H1 (cell line): ENCODE results near the gene IL27RA. TPM values are rescaled to one million over a fixed set of nuclear protein-coding genes. Genes with fewer than 3 reads are reported as not detected.

Experiments
- CTCF ChIA-PET: fragments of 300-600 bp; sonication (Branson Sonifier 250); formaldehyde crosslinking; loops from one replicate; lab custom pipeline; 2021; ENCODE audit not compliant: partially characterized antibody; lab: Charles Lee
- POLR2A ChIA-PET: fragments of 300-600 bp; sonication (Branson Sonifier 250); formaldehyde crosslinking; loops from one replicate; lab custom pipeline; 2021; ENCODE audit warnings: inconsistent platforms; ENCODE audit not compliant: partially characterized antibody; lab: Charles Lee
- DNase-seq, 2 experiments: peaks; one replicate each; pipeline versions ENCODE4 v3.0.0 to v3.0.0-alpha.2; 2010 to 2022; ENCODE audit warnings: low spot score in 2 of 2, low read depth in 1 of 2, mixed read lengths in 1 of 2
- FAIRE-seq: peaks from 2 replicates; lab custom pipeline; 2011; peaks lifted over from hg19 to GRCh38; lab: Jason Lieb, UNC
- H2AFZ ChIP-seq: 2 replicates; pipeline ENCODE4 v1.8.1; 2012; ENCODE audit warnings: low read length, inconsistent platforms
- H2AK5ac ChIP-seq: 2 replicates; pipeline ENCODE4 v1.6.1; 2013; ENCODE audit warnings: low read depth, low read length
- H2BK120ac ChIP-seq: replicated peaks from 2 replicates; pipeline ENCODE3; 2013; ENCODE audit warnings: low read depth, low read length, inconsistent platforms
- H2BK12ac ChIP-seq: 2 replicates; pipeline ENCODE4 v1.6.1; 2013; ENCODE audit warnings: low read depth, low read length
- H2BK15ac ChIP-seq: 2 replicates; pipeline ENCODE4 v1.6.1; 2013; ENCODE audit warnings: low read length
- H2BK20ac ChIP-seq: 2 replicates; pipeline ENCODE4 v1.6.1; 2013; ENCODE audit warnings: low read length
- H2BK5ac ChIP-seq: 2 replicates; pipeline ENCODE4 v1.6.1; 2013; ENCODE audit warnings: low read depth, low read length
- H3K14ac ChIP-seq: 2 replicates; pipeline ENCODE4 v1.6.1; 2013; ENCODE audit warnings: inconsistent platforms; ENCODE audit not compliant: insufficient read length
- H3K18ac ChIP-seq: 2 replicates; pipeline ENCODE4 v1.6.1; 2013; ENCODE audit warnings: low read length; ENCODE audit errors: extremely low read depth
- H3K23ac ChIP-seq: 2 replicates; pipeline ENCODE4 v1.6.1; 2013; ENCODE audit warnings: inconsistent platforms; ENCODE audit not compliant: insufficient read length
- H3K23me2 ChIP-seq: 2 replicates; pipeline ENCODE4 v1.6.1; 2013; ENCODE audit warnings: low read depth, low read length
- H3K27ac ChIP-seq: 2 replicates; pipeline ENCODE4 v1.6.1; 2011; ENCODE audit warnings: low read depth, low read length, inconsistent platforms
- H3K27me3 ChIP-seq, 4 experiments: replicated peaks in 1 of 4; 1 replicate in 1 of 4; 2 replicates in 3 of 4; pipeline versions ENCODE4 v1.6.1 to v1.8.1; 2011 to 2013; ENCODE audit warnings: low read length in 3 of 4, mild to moderate bottlenecking in 3 of 4, inconsistent platforms in 2 of 4, mixed read lengths in 2 of 4, moderate library complexity in 1 of 4; ENCODE audit not compliant: control insufficient read depth in 3 of 4, insufficient read depth in 3 of 4; ENCODE audit errors: extremely low read depth in 1 of 4
- H3K36me3 ChIP-seq, 4 experiments: 2 replicates each; pipeline versions ENCODE4 v1.6.1 to v1.8.1; 2011 to 2013; ENCODE audit warnings: mild to moderate bottlenecking in 4 of 4, low read length in 3 of 4, moderate library complexity in 2 of 4, control low read depth in 1 of 4, inconsistent platforms in 1 of 4; ENCODE audit not compliant: insufficient read depth in 4 of 4, control insufficient read depth in 2 of 4
- H3K4ac ChIP-seq: replicated peaks from 2 replicates; pipeline ENCODE3; 2013; ENCODE audit warnings: low read length, low read depth, mixed read lengths, inconsistent platforms; ENCODE audit not compliant: insufficient read length
- H3K4me1 ChIP-seq, 4 experiments: replicated peaks in 1 of 4; 1 replicate in 1 of 4; 2 replicates in 3 of 4; pipeline versions ENCODE4 v1.6.1 to v1.8.1; 2011 to 2013; ENCODE audit warnings: low read length in 3 of 4, inconsistent platforms in 2 of 4, mixed read lengths in 1 of 4; ENCODE audit not compliant: insufficient read depth in 4 of 4, control insufficient read depth in 3 of 4
- H3K4me2 ChIP-seq, 2 experiments: 2 replicates each; pipeline versions ENCODE4 v1.6.1 to v1.8.1; 2011 to 2013; ENCODE audit warnings: low read depth in 2 of 2, low read length in 2 of 2, control low read depth in 1 of 2, inconsistent platforms in 1 of 2, mild to moderate bottlenecking in 1 of 2; ENCODE audit not compliant: insufficient read depth in 1 of 2
- H3K4me3 ChIP-seq, 4 experiments: fragments of 200-600, 300-600 bp in 1 of 4; sonication (generic), shearing (Covaris generic), sonication (Bioruptor Twin) in 1 of 4; 2 replicates each; pipeline versions ENCODE4 v1.5.1 to v1.8.1; 2011 to 2016; ENCODE audit warnings: low read length in 4 of 4, low read depth in 3 of 4, control low read depth in 2 of 4, inconsistent platforms in 2 of 4, mild to moderate bottlenecking in 2 of 4, mixed read lengths in 1 of 4, moderate library complexity in 1 of 4; ENCODE audit not compliant: insufficient read depth in 2 of 4; ENCODE audit errors: extremely low read depth in 1 of 4
- H3K56ac ChIP-seq: replicated peaks from 2 replicates; pipeline ENCODE3; 2013; ENCODE audit warnings: low read depth, mild to moderate bottlenecking, mixed read lengths, low read length, inconsistent platforms; ENCODE audit not compliant: insufficient read length
- H3K79me1 ChIP-seq: 2 replicates; pipeline ENCODE4 v1.6.1; 2013; ENCODE audit warnings: low read depth, low read length, control low read depth
- H3K79me2 ChIP-seq, 2 experiments: 2 replicates each; pipeline versions ENCODE4 v1.6.1 to v1.8.1; 2012 to 2013; ENCODE audit warnings: low read length in 2 of 2, mild to moderate bottlenecking in 2 of 2, inconsistent platforms in 1 of 2; ENCODE audit not compliant: insufficient read depth in 2 of 2, control insufficient read depth in 1 of 2
- H3K9ac ChIP-seq, 4 experiments: replicated peaks in 1 of 4; 1 replicate in 1 of 4; 2 replicates in 3 of 4; pipeline versions ENCODE4 v1.6.1 to v1.8.1; 2011 to 2013; ENCODE audit warnings: low read depth in 3 of 4, low read length in 3 of 4, control low read depth in 2 of 4, mild to moderate bottlenecking in 2 of 4, moderate library complexity in 2 of 4, inconsistent platforms in 1 of 4; ENCODE audit errors: extremely low read depth in 1 of 4
- H3K9me3 ChIP-seq, 2 experiments: 2 replicates each; pipeline versions ENCODE4 v1.6.1 to v1.8.1; 2012 to 2013; ENCODE audit warnings: mild to moderate bottlenecking in 2 of 2, moderate library complexity in 2 of 2, control low read depth in 1 of 2, inconsistent platforms in 1 of 2, low read depth in 1 of 2, low read length in 1 of 2, mixed read lengths in 1 of 2; ENCODE audit not compliant: insufficient read depth in 2 of 2
- H4K20me1 ChIP-seq, 2 experiments: replicated peaks in 1 of 2; 2 replicates each; pipeline versions ENCODE3 to v1.8.1; 2011 to 2013; ENCODE audit warnings: inconsistent platforms in 2 of 2, low read length in 2 of 2, mild to moderate bottlenecking in 1 of 2; ENCODE audit not compliant: insufficient read depth in 2 of 2, control insufficient read depth in 1 of 2
- H4K5ac ChIP-seq: 2 replicates; pipeline ENCODE4 v1.6.1; 2013; ENCODE audit warnings: low read length, low read depth, mixed read lengths, inconsistent platforms; ENCODE audit not compliant: insufficient read length
- H4K8ac ChIP-seq: 2 replicates; pipeline ENCODE4 v1.8.0; 2013; ENCODE audit warnings: mild to moderate bottlenecking, moderate library complexity, low read length, inconsistent platforms; ENCODE audit not compliant: insufficient read depth; ENCODE audit errors: extremely low read depth
- H4K91ac ChIP-seq: replicated peaks from 2 replicates; pipeline ENCODE3; 2013; ENCODE audit warnings: low read length, mixed read lengths, inconsistent platforms; ENCODE audit not compliant: insufficient read length
- CHD2 ChIP-seq: IDR thresholded peaks from 2 replicates; pipeline ENCODE4 v1.6.1; 2012; ENCODE audit warnings: low read length, improper control_type of control experiment
- E2F6 ChIP-seq: IDR thresholded peaks from 2 replicates; pipeline ENCODE4 v1.6.1; 2012; ENCODE audit warnings: inconsistent platforms
- FOSL1 ChIP-seq: IDR thresholded peaks from 2 replicates; pipeline ENCODE4 v1.6.1; 2011; ENCODE audit warnings: mild to moderate bottlenecking, low read depth, low read length, moderate library complexity; ENCODE audit not compliant: insufficient read depth
- HDAC6 ChIP-seq: IDR thresholded peaks from one replicate; pipeline ENCODE4 v1.7.1; 2012; ENCODE audit warnings: low read depth, mild to moderate bottlenecking, inconsistent platforms, low read length, moderate library complexity
- NRF1 ChIP-seq: IDR thresholded peaks from 2 replicates; pipeline ENCODE4 v1.6.1; 2011; ENCODE audit warnings: mild to moderate bottlenecking, low read depth, low read length, improper control_type of control experiment
- POLR2AphosphoS5 ChIP-seq: IDR thresholded peaks from 2 replicates; pipeline ENCODE4 v1.6.1; 2011; ENCODE audit warnings: low read depth, low read length
- RAD21 ChIP-seq, 2 experiments: IDR thresholded peaks in 1 of 2; conservative IDR thresholded peaks in 1 of 2; 2 replicates each; pipeline ENCODE4 v1.6.1; 2011; ENCODE audit warnings: low read depth in 2 of 2, low read length in 2 of 2, improper control_type of control experiment in 1 of 2, inconsistent platforms in 1 of 2, mild to moderate bottlenecking in 1 of 2, moderate library complexity in 1 of 2
- RBBP5 ChIP-seq: IDR thresholded peaks from 2 replicates; pipeline ENCODE4 v1.7.1; 2012; ENCODE audit warnings: low read depth, mild to moderate bottlenecking, inconsistent platforms, low read length, moderate library complexity, borderline replicate concordance
- SIRT6 ChIP-seq: IDR thresholded peaks from one replicate; pipeline ENCODE4 v1.7.1; 2012; ENCODE audit warnings: low read length, inconsistent platforms
- SUZ12 ChIP-seq: fragments of 200-600 bp; sonication (generic); IDR thresholded peaks from 2 replicates; pipeline ENCODE4 v1.6.1; 2012; ENCODE audit warnings: mild to moderate bottlenecking, inconsistent platforms, low read length, moderate library complexity, mixed read lengths
- TAF1 ChIP-seq: IDR thresholded peaks from 2 replicates; pipeline ENCODE4 v1.6.1; 2011; ENCODE audit warnings: mild to moderate bottlenecking, low read depth, low read length
- whole genome bisulfite sequencing, 2 experiments: shearing (Covaris generic) in 1 of 2; methylation state at CpG; one replicate each; pipeline versions ENCODE4 v1.1.6 to v1.1.7; 2013 to 2015; ENCODE audit warnings: low lambda C conversion rate in 2 of 2, mixed read lengths in 2 of 2, inconsistent platforms in 1 of 2, low coverage in 1 of 2, missing lambda C conversion rate in 1 of 2; ENCODE audit not compliant: insufficient replicate concordance in 2 of 2, insufficient coverage in 1 of 2, insufficient read length in 1 of 2; ENCODE audit errors: extremely low coverage in 1 of 2, missing lambda C conversion rate in 1 of 2; 5-methylcytosine and 5-hydroxymethylcytosine counted together
- polyA plus RNA-seq, 7 experiments: library from polyadenylated mRNA; depleted of rRNA in 3 of 7; stranded (reverse) in 5 of 7; unstranded in 2 of 7; fragments of >200 nt in 5 of 7; fragments of 200-250 nt in 2 of 7; gene quantifications; 1 replicate in 5 of 7; 2 replicates in 1 of 7; 4 replicates in 1 of 7; pipeline versions ENCODE4 v1.2.1 to v1.2.3, GENCODE V29; 2011 to 2013; ENCODE audit warnings: missing spikeins in 2 of 7, mixed read lengths in 2 of 7
- total RNA-seq: library from RNA; stranded (reverse); fragmentation: NEBNext Ultra II Directional; extraction: Animal tissue kit (Norgen Biotek cat#: 25700); gene quantifications from 2 replicates; pipeline ENCODE4 v1.2.1, GENCODE V29; 2021

Gene IL27RA
- total and polyA plus RNA-seq, 2 of the 8 experiments (the other 6 are each of a cell fraction or from before 2014, with no cell fraction given) = 9.9 to 14.7 TPM

- peak overlapping the region in 3 of 4 experiments; percentile 7 to 46 (median 26); a peak in 4 of 8 replicates for H3K4me3 ChIP-seq
- peak overlapping the region; percentile 72; the same call in 1 of the 2 replicates for H2BK20ac ChIP-seq
- H3K4me1 ChIP-seq = peaks cover 0 to 42% (median 36%) of the 10 kb centered on the region in 4 experiments; a peak in 6 of 7 replicates
- no peak overlapping the region for H3K14ac ChIP-seq
- peak overlapping the region; percentile 47; the same call in 1 of the 2 replicates for H2AK5ac ChIP-seq
- H4K5ac ChIP-seq = peak overlapping the region; percentile 57
- H3K79me1 ChIP-seq = no peaks in the 10 kb centered on the region
- H3K56ac ChIP-seq = peak overlapping the region; percentile 74
- 15% methylated on average over 19 of the region's 19 CpGs; no CpG with 5 or more reads in 1 of the 2 experiments for WGBS, 2 experiments
- no peaks in the 10 kb centered on the region for H4K20me1 ChIP-seq
- peak overlapping the region; percentile 62 for H2BK120ac ChIP-seq
- POLR2A ChIA-PET = interaction anchor here (1.0 to 3.5 kb wide), 10 partner anchors 12 to 71 kb away, joined by 3 to 15 read pairs (median 4); partner anchors contain the start of gene RFX1
- H2BK5ac ChIP-seq = peak overlapping the region; percentile 96
- no peak overlapping the region for H3K23ac ChIP-seq
- no peaks in the 10 kb centered on the region for H3K9me3 ChIP-seq
- peak overlapping the region; percentile 76 for H3K4ac ChIP-seq
- peak overlapping the region; percentile 83; the same call in 1 of the 2 replicates for H3K27ac ChIP-seq
- FAIRE-seq (no peak), DNase-seq (peak; percentile 68 to 85)
- H3K23me2 ChIP-seq = no peaks in the 10 kb centered on the region
- peak overlapping the region in 2 of 4 experiments; percentile 36 to 38; a peak in 2 of 7 replicates for H3K9ac ChIP-seq
- peak overlapping the region; percentile 89 for H3K18ac ChIP-seq
- peak overlapping the region; percentile 64 to 75 for H3K4me2 ChIP-seq
- H2BK12ac ChIP-seq = peak overlapping the region; percentile 96; the same call in 1 of the 2 replicates
- peak overlapping the region; percentile 99 for H4K91ac ChIP-seq
- peaks cover 0 to 3% (median 0%) of the 10 kb centered on the region in 4 experiments; a peak in 1 of 8 replicates for H3K36me3 ChIP-seq
- H2AFZ ChIP-seq = no peak overlapping the region
- no peaks in the 10 kb centered on the region for H3K79me2 ChIP-seq
- H3K27me3 ChIP-seq = no peaks in the 10 kb centered on the region
- H2BK15ac ChIP-seq = peak overlapping the region; percentile 81; the same call in 1 of the 2 replicates
- H4K8ac ChIP-seq = peak overlapping the region; percentile 94; the same call in 1 of the 2 replicates
- CTCF ChIA-PET = interaction anchor here (1.2 to 2.1 kb wide), 4 partner anchors 16 to 84 kb away, joined by 5 to 9 read pairs (median 6); partner anchors contain the start of gene IL27RA
- TF ChIP-seq TAF1 = 0 out of 2 replicates have a peak, but pooled peaks have one; percentile 9
- TF ChIP-seq E2F6 = peak; percentile 57
- TF ChIP-seq SIRT6 = no peak
- TF ChIP-seq HDAC6 = no peak
- TF ChIP-seq NRF1 = peak; percentile 75
- TF ChIP-seq RBBP5 = 0 out of 2 replicates have a peak, but pooled peaks have one; percentile 15
- TF ChIP-seq FOSL1 = no peak
- TF ChIP-seq RAD21 (IDR thresholded peaks at IDR 0.05 in 1 of 2, conservative IDR thresholded peaks at IDR 0.05 in 1 of 2; ENCODE audit: low read depth in 2 of 2, low read length in 2 of 2) = no peak
- TF ChIP-seq SUZ12 = no peak
- TF ChIP-seq POLR2AphosphoS5 = peak; percentile 34; the same call in 1 of the 2 replicates
- no peak for TF ChIP-seq CHD2
Observed at GRCh38 chr19:13986348-13986904, 45.1 kb upstream of the IL27RA start.
